PFSK-1 (cell line): ENCODE measurements around the gene SCN1A.

Experiments
- FOXP2 ChIP-seq: optimal IDR thresholded peaks from 2 replicates; pipeline ENCODE3; 2011; ENCODE audit warnings: borderline replicate concordance, control low read depth, inconsistent platforms; ENCODE audit not compliant: insufficient read depth; ENCODE audit errors: extremely low read length, extremely low read depth
- POLR2AphosphoS5 ChIP-seq: IDR thresholded peaks from 2 replicates; pipeline ENCODE4 v1.6.1; 2012; ENCODE audit warnings: low read depth, mild to moderate bottlenecking, control low read depth, low read length, moderate library complexity
- REST ChIP-seq, 2 experiments: IDR thresholded peaks; 2 replicates each; pipeline versions ENCODE4 v1.6.1 to v1.8.0; 2011 to 2012; ENCODE audit warnings: low read depth in 2 of 2, low read length in 2 of 2, control low read depth in 1 of 2, inconsistent platforms in 1 of 2, mild to moderate bottlenecking in 1 of 2, moderate library complexity in 1 of 2; ENCODE audit not compliant: insufficient read depth in 1 of 2
- SIN3A ChIP-seq: IDR thresholded peaks from 2 replicates; pipeline ENCODE4 v1.6.1; 2012; ENCODE audit warnings: mild to moderate bottlenecking, low read length, moderate library complexity, borderline replicate concordance; ENCODE audit not compliant: insufficient read depth
- TAF1 ChIP-seq: IDR thresholded peaks from 2 replicates; pipeline ENCODE4 v1.6.1; 2012; ENCODE audit warnings: low read length, control low read depth, borderline replicate concordance; ENCODE audit not compliant: insufficient read depth

The SCN1A gene

DNA sequence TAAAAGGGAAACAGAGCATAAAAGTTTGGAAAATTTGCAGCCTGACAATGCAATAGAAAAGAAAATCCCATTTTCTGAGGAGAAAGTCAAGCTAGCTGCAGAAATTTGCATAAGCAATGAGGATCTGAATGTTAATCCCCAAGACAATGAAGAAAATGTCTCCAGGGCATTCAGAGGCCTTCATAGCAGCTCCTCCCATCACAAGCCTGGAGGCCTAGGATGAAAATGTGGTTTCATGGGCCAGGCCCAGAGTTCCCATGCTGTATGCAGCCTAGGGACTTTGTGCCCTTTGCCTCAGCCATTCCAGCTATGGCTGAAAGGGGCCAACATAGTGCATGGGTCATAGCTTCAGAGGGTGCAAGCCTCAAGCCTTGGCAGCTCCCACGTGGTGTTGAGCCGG, 10.3 kb upstream of the SCN1A start:
- no peak for TF ChIP-seq POLR2AphosphoS5
- TF ChIP-seq TAF1 = no peak
- TF ChIP-seq FOXP2 = no peak
- TF ChIP-seq SIN3A = no peak
- TF ChIP-seq REST (IDR thresholded peaks at IDR 0.05; ENCODE audit: insufficient read depth in 1 of 2, low read depth in 2 of 2, low read length in 2 of 2) = no peak

DNA sequence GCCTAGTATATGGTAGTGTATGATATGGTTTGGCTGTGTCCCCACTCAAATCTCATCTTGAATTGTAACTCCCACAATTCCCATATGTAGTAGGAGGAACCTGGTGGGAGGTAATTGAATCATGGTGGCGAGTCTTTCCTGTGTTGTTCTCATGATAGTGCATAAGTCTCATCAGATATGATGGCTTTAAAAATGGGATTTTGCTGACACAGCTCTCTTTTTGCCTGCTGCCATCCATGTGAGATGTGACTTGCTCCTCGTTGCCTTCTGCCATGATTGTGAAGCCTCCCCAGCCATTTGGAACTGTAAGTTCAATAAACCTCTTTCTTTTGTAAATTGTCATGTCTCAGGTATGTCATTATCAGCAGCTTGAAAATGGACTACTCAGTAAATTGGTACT, 9.5 kb upstream of the SCN1A start:
- TF ChIP-seq REST (IDR thresholded peaks at IDR 0.05; ENCODE audit: insufficient read depth in 1 of 2, low read depth in 2 of 2, low read length in 2 of 2) (no peak), FOXP2 (no peak), POLR2AphosphoS5 (no peak), SIN3A (no peak), TAF1 (no peak)

DNA sequence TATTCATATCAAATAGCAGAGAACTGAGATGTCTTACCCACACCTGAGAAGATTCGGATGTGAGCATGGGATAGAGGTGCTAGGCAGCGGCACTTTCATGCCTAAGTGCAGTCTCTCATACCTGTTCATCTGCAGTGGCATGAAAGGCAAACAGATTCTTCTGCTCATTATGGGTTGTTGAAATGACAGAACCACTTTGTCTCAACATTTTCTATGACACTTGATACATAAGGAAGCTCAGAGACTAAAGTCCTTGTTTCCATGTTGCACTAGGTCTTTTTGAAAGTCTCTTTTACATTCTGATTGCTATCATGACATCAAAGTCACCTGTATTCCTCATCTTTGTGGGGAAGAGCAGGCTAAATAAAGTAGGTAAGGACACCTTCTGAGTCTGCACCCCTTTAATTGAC, 8.0 kb upstream of the SCN1A start:
- TF ChIP-seq POLR2AphosphoS5 = no peak
- TF ChIP-seq SIN3A = no peak
- no peak for TF ChIP-seq REST (IDR thresholded peaks at IDR 0.05; ENCODE audit: insufficient read depth in 1 of 2, low read depth in 2 of 2, low read length in 2 of 2)
- no peak for TF ChIP-seq FOXP2
- TF ChIP-seq TAF1 = no peak

DNA sequence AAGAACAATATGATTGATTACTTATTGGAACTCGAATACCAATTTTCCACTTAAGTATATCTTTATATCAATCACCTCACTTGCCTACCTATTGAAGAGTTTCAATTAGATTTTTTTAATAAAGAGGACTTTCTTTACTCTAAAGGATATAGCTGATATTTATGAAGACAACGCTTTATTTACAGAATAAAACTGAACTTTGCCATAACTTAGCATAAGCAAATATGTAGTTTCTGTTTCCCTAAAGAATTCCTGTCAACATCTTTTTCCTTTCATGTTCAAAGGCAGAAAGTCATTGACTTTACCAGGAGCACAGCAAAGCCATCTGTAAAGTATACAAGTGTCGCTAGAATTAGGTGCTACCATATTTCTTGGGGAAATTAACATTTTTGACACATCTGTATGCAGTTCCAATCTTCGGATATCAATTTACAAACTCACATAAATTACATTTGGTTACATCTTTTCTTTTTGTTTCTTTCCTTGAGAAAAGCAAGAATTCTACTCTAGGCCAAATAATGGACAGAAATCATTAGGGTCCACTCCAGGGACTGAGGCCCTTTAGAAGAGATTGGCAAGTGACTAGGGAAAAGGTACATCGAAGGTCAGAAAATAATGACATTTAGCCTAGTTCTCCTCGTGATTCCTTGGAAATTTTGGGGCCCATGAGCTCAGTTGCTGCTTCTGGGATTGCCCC, 7.5 kb upstream of the SCN1A start:
- TF ChIP-seq FOXP2 (no peak), TAF1 (no peak), SIN3A (no peak), REST (IDR thresholded peaks at IDR 0.05; ENCODE audit: insufficient read depth in 1 of 2, low read depth in 2 of 2, low read length in 2 of 2) (no peak), POLR2AphosphoS5 (no peak)
